Ishikawa (cell line): ENCODE results near the gene ASPG.

Experiments
- CEBPB ChIP-seq: IDR thresholded peaks from 2 replicates; pipeline ENCODE4 v1.6.1; 2012
- CREB1 ChIP-seq: IDR thresholded peaks from 2 replicates; pipeline ENCODE4 v1.6.1; 2012; ENCODE audit warnings: low read depth
- EGR1 ChIP-seq: IDR thresholded peaks from 2 replicates; pipeline ENCODE4 v1.6.1; 2012
- EP300 ChIP-seq: IDR thresholded peaks from 2 replicates; pipeline ENCODE4 v1.6.1; 2012; ENCODE audit warnings: borderline replicate concordance
- FOXM1 ChIP-seq: IDR thresholded peaks from 2 replicates; pipeline ENCODE4 v1.6.1; 2012; ENCODE audit warnings: low read depth, borderline replicate concordance
- NFIC ChIP-seq: IDR thresholded peaks from 2 replicates; pipeline ENCODE4 v1.6.1; 2012
- RAD21 ChIP-seq: IDR thresholded peaks from 2 replicates; pipeline ENCODE4 v1.6.1; 2012; ENCODE audit warnings: low read depth
- REST ChIP-seq: IDR thresholded peaks from 2 replicates; pipeline ENCODE4 v1.6.1; 2012; ENCODE audit warnings: low read depth, mild to moderate bottlenecking
- TAF1 ChIP-seq: IDR thresholded peaks from 2 replicates; pipeline ENCODE4 v1.6.1; 2012; ENCODE audit warnings: low read depth, mild to moderate bottlenecking
- TCF12 ChIP-seq: IDR thresholded peaks from 2 replicates; pipeline ENCODE4 v1.6.1; 2012; ENCODE audit warnings: low read depth
- TEAD4 ChIP-seq: IDR thresholded peaks from 2 replicates; pipeline ENCODE4 v1.6.1; 2012
- USF1 ChIP-seq: IDR thresholded peaks from 2 replicates; pipeline ENCODE4 v1.6.1; 2012
- YY1 ChIP-seq: IDR thresholded peaks from 2 replicates; pipeline ENCODE4 v1.6.1; 2012; ENCODE audit warnings: low read depth
- ZBTB7A ChIP-seq: IDR thresholded peaks from 2 replicates; pipeline ENCODE4 v1.6.1; 2012; ENCODE audit warnings: low read depth

Gene ASPG

GRCh38 chr14:104133496-104133895 lies 48.0 kb downstream of the ASPG start:
- no peak for TF ChIP-seq TAF1
- no peak for TF ChIP-seq FOXM1
- no peak for TF ChIP-seq CREB1

GRCh38 chr14:104134061-104134965 lies 48.8 kb downstream of the ASPG start:
- TF ChIP-seq ZBTB7A = no peak
- no peak for TF ChIP-seq TEAD4
- no peak for TF ChIP-seq RAD21
- TF ChIP-seq CEBPB = no peak
- TF ChIP-seq EGR1 = no peak
- TF ChIP-seq USF1 = no peak
- TF ChIP-seq NFIC = no peak
- TF ChIP-seq EP300 = no peak
- TF ChIP-seq TCF12 = no peak

GRCh38 chr14:104135121-104135903 lies 49.8 kb downstream of the ASPG start:
- TF ChIP-seq RAD21 (no peak), TEAD4 (no peak), EP300 (no peak), YY1 (no peak), TCF12 (no peak), ZBTB7A (no peak; the same call in 1 of the 2 replicates), CEBPB (no peak), REST (no peak), USF1 (no peak)

- TF ChIP-seq ZBTB7A (no peak), TCF12 (no peak), REST (no peak), NFIC (no peak), RAD21 (no peak), TAF1 (no peak), CEBPB (no peak), FOXM1 (no peak), EP300 (no peak), CREB1 (no peak)
These were observed 50.5 kb downstream of the ASPG start for GRCh38 chr14:104135904-104136471.

- TF ChIP-seq TEAD4 (no peak), CEBPB (no peak), USF1 (no peak), YY1 (no peak), TAF1 (no peak)
These were observed 51.2 kb downstream of the ASPG start for GRCh38 chr14:104136472-104137296.
